PC-3 (cell line): ENCODE data around the gene PRDX5. TPM values are rescaled to one million over a fixed set of nuclear protein-coding genes. Genes with fewer than 3 reads are reported as not detected.
A peak's percentile ranks its signal among the peaks of the same experiment; 100 is the strongest.

Experiments
- ATAC-seq: fragments of 200-7000 bp; cut with Tn5 transposase; 2 replicates; pipeline ENCODE4 v1.9.1; 2020; ENCODE audit warnings: mild to moderate bottlenecking, moderate library complexity
- BruUV-seq: library from RNA; stranded (reverse); fragments of 400-500 nt; replicated peaks from 2 replicates; lab custom pipeline; 2021; lab: Mats Ljungman, UMichigan
- CTCF ChIA-PET: fragments of 300-600 bp; sonication (Branson Sonifier 250); formaldehyde crosslinking; loops from one replicate; lab custom pipeline; 2022; ENCODE audit warnings: antibody characterized with exemption; lab: Charles Lee
- POLR2A ChIA-PET: fragments of 300-600 bp; sonication (Branson Sonifier 250); formaldehyde crosslinking; loops from one replicate; lab custom pipeline; 2022; ENCODE audit warnings: antibody characterized with exemption; ENCODE audit not compliant: unreplicated experiment; lab: Charles Lee
- DNase-seq: peaks from one replicate; pipeline ENCODE4 v3.0.0-alpha.2; 2015
- H2AFZ ChIP-seq: fragments of 300-600 bp; sonication (generic); 2 replicates; pipeline ENCODE4 v1.6.0; 2016; ENCODE audit warnings: antibody characterized with exemption, low read length
- H3F3A ChIP-seq: fragments of 300-600 bp; sonication (generic); one replicate; pipeline ENCODE4 v1.6.0; 2017; ENCODE audit warnings: antibody characterized with exemption, low read length, control low read depth, mild to moderate bottlenecking; ENCODE audit not compliant: unreplicated experiment
- H3K27ac ChIP-seq: fragments of 300-600 bp; sonication (generic); 2 replicates; pipeline ENCODE4 v1.5.1; 2016; ENCODE audit warnings: mild to moderate bottlenecking, low read length
- H3K27me3 ChIP-seq: fragments of 300-600 bp; sonication (generic); 2 replicates; pipeline ENCODE4 v1.6.1; 2016; ENCODE audit warnings: low read length, mixed read lengths
- H3K36me3 ChIP-seq: fragments of 300-600 bp; sonication (generic); 2 replicates; pipeline ENCODE4 v1.6.1; 2016; ENCODE audit warnings: low read depth, mixed run types, low read length, mixed read lengths
- H3K4me1 ChIP-seq: fragments of 300-600 bp; sonication (generic); 2 replicates; pipeline ENCODE4 v1.5.1; 2016; ENCODE audit warnings: low read length; ENCODE audit not compliant: insufficient read depth
- H3K4me2 ChIP-seq: fragments of 300-600 bp; sonication (generic); 2 replicates; pipeline ENCODE4 v1.6.0; 2016; ENCODE audit warnings: low read length
- H3K4me3 ChIP-seq: fragments of 300-600 bp; sonication (generic); 2 replicates; pipeline ENCODE4 v1.5.1; 2016; ENCODE audit warnings: mild to moderate bottlenecking, low read length, mixed read lengths
- H3K79me2 ChIP-seq: fragments of 300-600 bp; sonication (generic); 2 replicates; pipeline ENCODE4 v1.6.1; 2017; ENCODE audit warnings: low read length, mixed read lengths
- H3K9ac ChIP-seq: fragments of 300-600 bp; sonication (generic); 2 replicates; pipeline ENCODE4 v1.6.0; 2016; ENCODE audit warnings: mild to moderate bottlenecking, low read length
- H3K9me2 ChIP-seq: fragments of 300-600 bp; sonication (generic); replicated peaks from 2 replicates; pipeline ENCODE4 v1.6.1; 2016; ENCODE audit warnings: mixed run types, low read length, mixed read lengths
- H3K9me3 ChIP-seq: fragments of 300-600 bp; sonication (generic); 2 replicates; pipeline ENCODE4 v1.6.1; 2016; ENCODE audit warnings: low read length, mixed read lengths
- H4K20me1 ChIP-seq: fragments of 300-600 bp; sonication (generic); 2 replicates; pipeline ENCODE4 v1.6.1; 2016; ENCODE audit warnings: low read length, mixed read lengths
- EZH2 ChIP-seq: fragments of 300-600 bp; sonication (generic); IDR thresholded peaks from one replicate; pipeline ENCODE4 v1.6.1; 2017; ENCODE audit warnings: antibody characterized with exemption, mild to moderate bottlenecking, low read length; ENCODE audit not compliant: unreplicated experiment
- EZH2phosphoT487 ChIP-seq: fragments of 300-600 bp; sonication (generic); IDR thresholded peaks from 2 replicates; pipeline ENCODE4 v1.6.1; 2018; ENCODE audit warnings: mild to moderate bottlenecking, antibody characterized with exemption, low read length, borderline replicate concordance
- intact Hi-C: fragments of 100-400 bp; cut with micrococcal nuclease; formaldehyde crosslinking; loops from 2 replicates; pipeline ENCODE4 v1.9.0; 2023
- total RNA-seq: library from RNA; depleted of rRNA; stranded (reverse); fragments of >200 nt; gene quantifications from 2 replicates; pipeline ENCODE4 v1.2.3, GENCODE V29; 2014
- TF ChIP-seq, protein P1 (sequence below): fragments of 300-600 bp; sonication (generic); conservative IDR thresholded peaks from 2 replicates; pipeline ENCODE4 v1.5.1; 2017; ENCODE audit warnings: antibody characterized with exemption, low read depth, mild to moderate bottlenecking, low read length

The PRDX5 gene
- total RNA-seq, 1 experiment from 2014 or later = 467 TPM

DNA sequence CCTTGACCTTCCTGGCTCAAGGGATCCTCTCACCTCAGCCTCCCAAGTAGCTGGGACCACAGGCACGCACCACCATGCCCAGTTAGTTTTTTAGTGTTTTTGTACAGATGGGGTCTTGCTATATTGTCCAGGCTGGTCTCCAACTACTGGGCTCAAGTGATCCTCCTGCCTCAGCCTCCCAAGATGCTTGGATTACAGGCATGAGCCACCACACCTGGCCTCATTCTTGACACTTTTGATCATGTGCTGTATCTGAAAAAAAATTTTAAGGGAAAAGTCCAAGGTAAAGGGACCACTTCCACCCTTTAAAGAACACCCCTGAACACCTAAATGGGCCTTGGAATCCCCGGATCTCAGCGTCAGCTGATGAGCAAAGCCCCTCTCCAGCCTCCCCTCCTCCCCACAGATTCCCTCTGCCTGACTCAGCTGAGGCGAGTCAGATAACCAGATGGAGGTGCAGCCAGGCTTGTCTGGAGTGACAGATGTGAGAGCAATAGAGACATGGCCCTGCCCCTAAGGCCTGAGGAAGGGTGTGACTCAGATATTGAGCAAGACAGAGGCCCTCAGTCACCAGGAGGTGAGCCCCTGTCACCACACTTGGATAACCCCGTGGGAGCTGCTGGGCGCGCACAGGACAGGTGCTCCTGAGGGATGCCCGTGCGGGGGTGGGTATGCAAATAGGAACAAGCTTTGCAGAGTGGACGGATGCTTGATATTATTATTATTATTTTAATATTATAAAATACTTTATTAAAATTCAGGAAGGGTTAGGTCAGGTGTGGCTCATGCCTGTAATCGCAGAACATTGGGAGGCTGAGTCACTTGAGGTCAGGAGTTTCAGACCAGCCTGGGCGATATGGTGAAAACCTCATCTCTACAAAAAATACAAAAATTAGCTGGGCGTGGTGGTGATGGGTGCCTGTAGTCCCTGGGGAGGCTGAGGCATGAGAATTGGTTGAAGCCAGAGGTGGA lies 17.1 kb downstream of the PRDX5 start:
- H3K4me2 ChIP-seq = peak overlapping the region; percentile 68
- peaks cover 28% of the 10 kb centered on the region for H3K4me1 ChIP-seq

DNA sequence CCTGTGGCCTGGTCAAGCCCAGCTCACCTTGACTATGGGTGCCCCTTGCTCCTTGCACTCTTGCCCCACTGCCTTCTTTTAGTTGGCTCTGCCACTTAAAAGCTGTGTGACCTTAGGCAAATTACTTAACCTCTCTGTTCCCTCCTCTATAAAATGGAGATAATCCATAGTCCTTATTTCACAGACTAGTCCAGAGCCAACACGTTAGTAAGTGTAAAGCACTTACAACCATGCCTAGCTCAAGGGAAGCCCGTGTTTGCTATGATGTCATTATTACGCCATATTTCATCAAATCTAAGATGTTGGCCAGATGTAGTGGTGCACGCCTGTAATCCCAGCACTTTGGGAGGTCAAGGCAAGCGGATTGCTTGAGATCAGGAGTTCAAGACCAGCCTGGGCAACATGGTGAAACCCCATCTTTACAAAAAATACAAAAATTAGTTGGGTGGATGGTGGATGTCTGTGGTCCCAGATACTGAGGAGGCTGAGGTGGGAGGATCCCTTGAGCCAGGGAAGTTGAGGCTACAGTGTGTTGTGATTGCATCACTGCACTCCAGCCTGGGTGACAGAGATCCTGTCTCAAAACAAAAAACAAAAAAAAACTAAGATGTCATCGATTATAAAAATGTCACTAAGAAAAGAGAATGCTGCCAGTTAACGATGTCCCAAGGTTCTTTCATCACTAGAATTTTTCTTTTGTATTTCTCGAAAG lies 19.8 kb downstream of the PRDX5 start:
- intact Hi-C loops = no loop called here

More for the DNA sequence above, 17.1 kb downstream of the PRDX5 start:
- H4K20me1 ChIP-seq = no peaks in the 10 kb centered on the region
- H3K27ac ChIP-seq = peak overlapping the region; percentile 55
- H3K9ac ChIP-seq = no peak overlapping the region
- CTCF ChIA-PET = interaction anchor here (0.5 to 1.3 kb wide), 4 partner anchors 18 to 150 kb away, joined by 5 to 8 read pairs (median 7); partner anchors contain the start of genes PRDX5 and TRMT112
- H3K79me2 ChIP-seq = no peaks in the 10 kb centered on the region
- H3K27me3 ChIP-seq = no peaks in the 10 kb centered on the region
- peaks cover 5% of the 10 kb centered on the region for H3F3A ChIP-seq
- H3K4me3 ChIP-seq = no peak overlapping the region
- ATAC-seq = peak; percentile 87
- no peaks in the 10 kb centered on the region for H3K36me3 ChIP-seq
- no peaks in the 10 kb centered on the region for H3K9me3 ChIP-seq
- BruUV-seq = no TSS peak
- no peaks in the 10 kb centered on the region for H3K9me2 ChIP-seq
- POLR2A ChIA-PET = interaction anchor here (1.5 kb wide), 1 partner anchor 17 kb away, joined by 10 read pairs; the partner anchor contains the start of genes PRDX5 and TRMT112
- intact Hi-C loops = loop anchor here (2.0 kb wide), 1 partner anchor 18 kb away; the partner anchor contains the start of gene TRMT112
- TF ChIP-seq EZH2phosphoT487 = no peak
- TF ChIP-seq, protein P1, sequence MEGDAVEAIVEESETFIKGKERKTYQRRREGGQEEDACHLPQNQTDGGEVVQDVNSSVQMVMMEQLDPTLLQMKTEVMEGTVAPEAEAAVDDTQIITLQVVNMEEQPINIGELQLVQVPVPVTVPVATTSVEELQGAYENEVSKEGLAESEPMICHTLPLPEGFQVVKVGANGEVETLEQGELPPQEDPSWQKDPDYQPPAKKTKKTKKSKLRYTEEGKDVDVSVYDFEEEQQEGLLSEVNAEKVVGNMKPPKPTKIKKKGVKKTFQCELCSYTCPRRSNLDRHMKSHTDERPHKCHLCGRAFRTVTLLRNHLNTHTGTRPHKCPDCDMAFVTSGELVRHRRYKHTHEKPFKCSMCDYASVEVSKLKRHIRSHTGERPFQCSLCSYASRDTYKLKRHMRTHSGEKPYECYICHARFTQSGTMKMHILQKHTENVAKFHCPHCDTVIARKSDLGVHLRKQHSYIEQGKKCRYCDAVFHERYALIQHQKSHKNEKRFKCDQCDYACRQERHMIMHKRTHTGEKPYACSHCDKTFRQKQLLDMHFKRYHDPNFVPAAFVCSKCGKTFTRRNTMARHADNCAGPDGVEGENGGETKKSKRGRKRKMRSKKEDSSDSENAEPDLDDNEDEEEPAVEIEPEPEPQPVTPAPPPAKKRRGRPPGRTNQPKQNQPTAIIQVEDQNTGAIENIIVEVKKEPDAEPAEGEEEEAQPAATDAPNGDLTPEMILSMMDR = no peak
- no peak for TF ChIP-seq EZH2
- peak; percentile 100 for DNase-seq
- H2AFZ ChIP-seq = no peak overlapping the region

More for the DNA sequence above, 19.8 kb downstream of the PRDX5 start:
- POLR2A ChIA-PET = interaction anchor here (0.7 kb wide), 1 partner anchor 98 kb away, joined by 5 read pairs; no protein-coding TSS in a partner anchor
- ATAC-seq (no peak), DNase-seq (no peak)
- Histone ChIP-seq H3K9me2 (no peaks in the 10 kb centered on the region), H3K9me3 (no peaks in the 10 kb centered on the region), H3K36me3 (no peaks in the 10 kb centered on the region), H3K79me2 (no peaks in the 10 kb centered on the region), H3F3A (peaks cover under 1% of the 10 kb centered on the region), H3K4me1 (peaks cover 16% of the 10 kb centered on the region), H2AFZ (no peak overlapping the region), H3K4me3 (no peak overlapping the region), H3K27me3 (no peaks in the 10 kb centered on the region), H3K27ac (no peak overlapping the region), H4K20me1 (no peaks in the 10 kb centered on the region), H3K9ac (no peak overlapping the region), H3K4me2 (no peak overlapping the region)
- BruUV-seq = no TSS peak
- TF ChIP-seq, protein P1 = no peak
- no peak for TF ChIP-seq EZH2
- no peak for TF ChIP-seq EZH2phosphoT487
- CTCF ChIA-PET = no interaction called here
